Astrocyte of the spinal cord (primary cell): ENCODE results near the gene ADAM12.

Experiments
- DNase-seq: peaks from one replicate; pipeline ENCODE4 v3.0.0; 2011; ENCODE audit warnings: low read depth, low spot score
- H3K4me3 ChIP-seq: 2 replicates; pipeline ENCODE4 v1.5.1; 2011; ENCODE audit warnings: low read depth, mild to moderate bottlenecking, low read length, moderate library complexity
- in situ Hi-C: cut with HindIII; loops from 2 replicates; pipeline ENCODE4 v1.10.0; 2017; ENCODE audit warnings: low sequenced_read_pairs
- TF ChIP-seq, protein P1 (sequence below): IDR thresholded peaks from 2 replicates; pipeline ENCODE4 v1.5.1; 2012; ENCODE audit warnings: low read depth, mild to moderate bottlenecking, low read length, inconsistent platforms

Gene ADAM12

DNA sequence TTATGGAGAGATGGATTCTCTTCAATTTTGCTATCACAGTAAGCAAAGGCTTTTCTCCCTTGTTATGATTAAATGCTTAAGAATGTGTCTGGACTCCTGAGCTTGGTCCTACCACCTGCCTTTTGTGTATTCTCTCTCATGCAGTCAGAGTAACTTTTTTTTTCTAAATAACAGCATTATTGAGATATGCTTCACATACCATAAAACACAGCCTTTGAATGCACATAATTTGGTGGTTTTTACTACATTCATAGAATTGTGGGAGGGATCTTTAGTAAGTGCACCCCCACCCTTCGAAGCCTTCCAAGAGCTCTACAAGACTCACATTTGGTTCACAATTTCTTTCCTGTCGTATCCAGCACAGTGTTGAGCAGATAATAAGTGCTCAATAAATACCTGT lies 175.5 kb downstream of the ADAM12 start:
- TF ChIP-seq, protein P1, sequence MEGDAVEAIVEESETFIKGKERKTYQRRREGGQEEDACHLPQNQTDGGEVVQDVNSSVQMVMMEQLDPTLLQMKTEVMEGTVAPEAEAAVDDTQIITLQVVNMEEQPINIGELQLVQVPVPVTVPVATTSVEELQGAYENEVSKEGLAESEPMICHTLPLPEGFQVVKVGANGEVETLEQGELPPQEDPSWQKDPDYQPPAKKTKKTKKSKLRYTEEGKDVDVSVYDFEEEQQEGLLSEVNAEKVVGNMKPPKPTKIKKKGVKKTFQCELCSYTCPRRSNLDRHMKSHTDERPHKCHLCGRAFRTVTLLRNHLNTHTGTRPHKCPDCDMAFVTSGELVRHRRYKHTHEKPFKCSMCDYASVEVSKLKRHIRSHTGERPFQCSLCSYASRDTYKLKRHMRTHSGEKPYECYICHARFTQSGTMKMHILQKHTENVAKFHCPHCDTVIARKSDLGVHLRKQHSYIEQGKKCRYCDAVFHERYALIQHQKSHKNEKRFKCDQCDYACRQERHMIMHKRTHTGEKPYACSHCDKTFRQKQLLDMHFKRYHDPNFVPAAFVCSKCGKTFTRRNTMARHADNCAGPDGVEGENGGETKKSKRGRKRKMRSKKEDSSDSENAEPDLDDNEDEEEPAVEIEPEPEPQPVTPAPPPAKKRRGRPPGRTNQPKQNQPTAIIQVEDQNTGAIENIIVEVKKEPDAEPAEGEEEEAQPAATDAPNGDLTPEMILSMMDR: no peak
- in situ Hi-C loops: no loop called here
- no peak for DNase-seq

DNA sequence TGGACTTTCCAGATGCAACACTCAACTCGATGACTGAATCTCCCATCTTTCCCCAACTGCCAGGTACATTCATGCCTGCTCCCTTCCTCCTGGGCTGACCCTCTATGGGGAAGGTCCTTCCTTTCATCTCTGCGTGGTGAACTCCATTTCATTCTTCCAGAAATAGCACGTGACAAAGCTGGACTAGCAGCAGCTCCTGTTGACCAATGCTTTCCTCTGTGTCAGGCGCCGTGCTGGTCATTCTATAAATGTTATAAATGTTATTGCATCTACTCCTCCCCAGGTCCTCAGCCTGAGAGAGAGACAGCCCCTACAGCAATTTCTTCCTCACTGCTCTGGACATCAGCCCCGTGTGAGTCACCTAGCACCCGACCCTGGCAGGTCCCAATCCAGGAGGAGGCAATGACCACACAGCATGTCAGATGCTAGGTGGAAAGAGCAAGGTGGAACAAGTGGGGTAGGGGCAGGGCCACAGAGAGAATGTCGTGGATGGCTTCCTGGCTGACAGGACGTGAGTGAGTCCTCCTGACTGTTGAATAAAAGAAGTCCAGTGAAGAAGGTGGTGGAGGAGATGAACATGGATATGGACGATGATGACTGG lies 178.1 kb downstream of the ADAM12 start:
- no peak overlapping the region for H3K4me3 ChIP-seq
- TF ChIP-seq, protein P1: no peak
- in situ Hi-C loops: no loop called here
- DNase-seq: no peak

More for the DNA sequence above, 175.5 kb downstream of the ADAM12 start:
- H3K4me3 ChIP-seq: no peak overlapping the region

DNA sequence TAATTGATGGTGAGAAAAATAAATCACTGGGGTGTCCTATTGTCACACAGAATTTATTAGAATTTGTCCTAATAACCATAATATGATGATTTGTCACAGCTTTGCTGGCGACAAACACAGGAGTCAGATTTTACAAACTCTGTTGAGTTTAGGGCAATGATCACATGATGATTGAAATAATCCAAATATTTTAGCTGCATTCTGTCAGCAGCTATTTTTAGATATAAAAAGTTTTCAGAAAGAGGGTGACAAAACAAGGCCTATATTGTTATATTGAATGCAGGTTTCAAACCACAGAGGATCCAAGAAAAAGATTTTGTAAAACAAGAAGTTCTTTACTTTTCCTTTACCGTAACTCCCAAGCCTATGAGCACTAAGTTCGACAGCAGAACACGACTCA lies 178.8 kb downstream of the ADAM12 start:
- TF ChIP-seq, protein P1: no peak
- in situ Hi-C loops: no loop called here
- DNase-seq: no peak

DNA sequence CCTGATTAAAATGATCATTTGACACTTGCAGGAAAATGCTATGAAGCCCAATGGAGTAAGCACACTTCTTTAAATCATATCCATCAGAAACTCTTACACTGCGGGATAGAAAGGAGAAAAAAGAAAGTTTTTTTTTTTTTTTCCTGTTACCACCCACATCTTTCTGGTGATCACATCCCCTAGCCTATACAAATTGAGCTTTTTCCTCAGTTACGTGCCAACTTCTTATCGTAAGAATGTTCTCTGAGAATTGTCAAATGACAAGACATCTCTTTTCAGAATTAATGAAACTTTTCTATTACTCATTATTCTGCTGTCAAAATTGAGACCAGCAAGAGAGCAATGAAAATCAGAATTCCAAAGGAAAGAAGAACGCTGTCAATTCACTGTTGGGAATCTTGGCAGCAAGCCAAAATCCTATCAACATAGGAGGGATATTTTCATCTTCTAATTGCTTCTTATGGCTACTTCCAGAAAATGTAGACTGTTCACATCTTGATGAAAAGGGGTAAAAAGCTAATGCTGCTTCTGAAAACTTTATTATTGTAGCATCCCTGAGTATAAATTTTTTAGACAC lies 179.5 kb downstream of the ADAM12 start:
- in situ Hi-C loops: no loop called here
- TF ChIP-seq, protein P1: no peak

More for the DNA sequence above, 178.8 kb downstream of the ADAM12 start:
- no peak overlapping the region for H3K4me3 ChIP-seq

DNA sequence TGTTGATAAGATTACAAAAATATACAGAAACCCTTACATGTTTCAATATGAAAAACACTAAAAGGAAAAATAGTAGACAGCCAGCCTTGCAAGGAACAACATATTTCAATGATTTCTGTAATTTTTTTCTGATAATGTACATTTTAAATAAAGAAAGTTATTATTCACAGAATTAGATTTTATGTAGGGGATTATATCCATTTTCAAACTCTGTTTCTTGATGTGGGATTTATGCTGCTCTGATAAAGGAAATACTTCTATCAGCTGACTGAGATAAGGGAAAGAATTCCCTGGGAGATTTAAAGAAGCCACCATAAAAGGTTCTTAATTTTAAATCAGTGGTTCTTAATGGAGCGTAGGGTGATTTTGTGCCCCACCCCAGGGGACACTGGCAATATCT lies 180.4 kb downstream of the ADAM12 start:
- DNase-seq: no peak
- TF ChIP-seq, protein P1: no peak
- in situ Hi-C loops: no loop called here
- no peak overlapping the region for H3K4me3 ChIP-seq

More for the DNA sequence above, 179.5 kb downstream of the ADAM12 start:
- H3K4me3 ChIP-seq: no peak overlapping the region
- DNase-seq: no peak

DNA sequence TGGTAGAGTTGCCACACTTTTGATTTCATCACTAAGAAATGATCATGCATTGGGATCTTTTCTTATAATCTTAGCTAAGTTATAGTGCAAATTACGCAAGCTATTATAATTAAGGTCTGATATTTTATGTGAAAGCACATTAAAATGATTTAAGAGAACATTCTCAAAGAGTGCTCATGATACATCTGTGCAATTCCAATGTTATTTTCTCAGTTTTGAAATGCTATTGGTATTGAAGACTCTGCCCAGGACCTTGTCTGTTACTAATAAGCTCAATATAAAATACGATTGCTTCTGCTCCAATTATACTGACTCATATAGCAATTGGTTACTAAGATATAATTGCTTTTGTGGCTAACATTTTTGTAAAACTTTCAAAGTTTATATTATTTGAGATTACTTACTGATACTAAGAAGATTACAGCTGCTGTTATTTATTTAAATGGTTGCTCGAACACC lies 180.9 kb downstream of the ADAM12 start:
- in situ Hi-C loops: no loop called here
- TF ChIP-seq, protein P1: no peak
- H3K4me3 ChIP-seq: no peak overlapping the region
- DNase-seq: no peak
